Measurements from ENCODE around the gene ZBTB7A.

Gene ZBTB7A

GRCh38 chr19:4061683-4062418 is 4.8 kb downstream of the ZBTB7A start:
- H3K27ac ChIP-seq (ENCODE audit: low read depth in 2 of 2, low read length in 2 of 2): peak overlapping the region; percentile 98 to 100
- no peaks in the 10 kb centered on the region for H3K27me3 ChIP-seq (ENCODE audit: control insufficient read depth in 2 of 2, insufficient read depth in 2 of 2, low read length in 2 of 2)
- peaks cover 0 to 3% of the 10 kb centered on the region in 2 donors for H3K36me3 ChIP-seq (ENCODE audit: control insufficient read depth in 2 of 2, insufficient read depth in 2 of 2, low read length in 2 of 2)
- no peaks in the 10 kb centered on the region for H3K9me3 ChIP-seq (ENCODE audit: control insufficient read depth in 2 of 2, low read length in 2 of 2)
- H3K9ac ChIP-seq (ENCODE audit: low read depth in 1 of 2, low read length in 2 of 2): peak overlapping the region; percentile 80 to 96
- H3K4me1 ChIP-seq (ENCODE audit: control insufficient read depth in 2 of 2, insufficient read depth in 2 of 2, low read length in 2 of 2): peaks cover 59 to 61% of the 10 kb centered on the region in 2 donors
- H3K4me3 ChIP-seq (ENCODE audit: low read length in 2 of 2): peak overlapping the region; percentile 79 to 82

DNA sequence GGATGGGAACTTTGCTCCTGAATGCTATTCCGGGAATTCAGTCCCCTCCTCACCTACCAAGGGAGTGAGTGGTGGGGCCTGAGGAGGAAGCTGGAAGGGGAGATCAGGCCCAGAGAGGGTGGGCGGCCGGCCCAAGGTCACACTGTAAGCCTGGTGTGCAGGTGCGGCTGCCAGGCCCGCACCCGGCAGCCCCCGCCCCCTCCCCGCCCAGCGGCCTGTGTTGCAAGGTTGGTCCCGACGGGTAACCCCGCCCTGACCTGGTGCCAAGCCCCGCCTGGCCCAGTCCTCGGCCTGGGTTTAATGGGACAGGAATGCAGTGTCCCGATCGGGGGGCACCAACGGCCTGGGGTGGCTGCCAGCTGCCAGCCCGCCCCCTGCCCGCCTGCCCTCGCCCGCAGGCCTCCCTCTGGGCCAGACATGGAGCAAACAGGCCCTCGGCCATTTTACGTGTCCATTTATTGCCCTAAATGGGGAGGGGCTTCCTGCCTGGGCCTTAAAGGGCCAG is 5.5 kb downstream of the ZBTB7A start:
- Histone ChIP-seq H3K27ac (ENCODE audit: low read depth in 2 of 2, low read length in 2 of 2) (peak overlapping the region; percentile 98 to 100), H3K4me1 (ENCODE audit: control insufficient read depth in 2 of 2, insufficient read depth in 2 of 2, low read length in 2 of 2) (peaks cover 59 to 61% of the 10 kb centered on the region in 2 donors), H3K9ac (ENCODE audit: low read depth in 1 of 2, low read length in 2 of 2) (peak overlapping the region; percentile 89 to 96), H3K27me3 (ENCODE audit: control insufficient read depth in 2 of 2, insufficient read depth in 2 of 2, low read length in 2 of 2) (no peaks in the 10 kb centered on the region), H3K4me3 (ENCODE audit: low read length in 2 of 2) (peak overlapping the region; percentile 79 to 82), H3K9me3 (ENCODE audit: control insufficient read depth in 2 of 2, low read length in 2 of 2) (no peaks in the 10 kb centered on the region), H3K36me3 (ENCODE audit: control insufficient read depth in 2 of 2, insufficient read depth in 2 of 2, low read length in 2 of 2) (peaks cover 2 to 3% of the 10 kb centered on the region in 2 donors)

DNA sequence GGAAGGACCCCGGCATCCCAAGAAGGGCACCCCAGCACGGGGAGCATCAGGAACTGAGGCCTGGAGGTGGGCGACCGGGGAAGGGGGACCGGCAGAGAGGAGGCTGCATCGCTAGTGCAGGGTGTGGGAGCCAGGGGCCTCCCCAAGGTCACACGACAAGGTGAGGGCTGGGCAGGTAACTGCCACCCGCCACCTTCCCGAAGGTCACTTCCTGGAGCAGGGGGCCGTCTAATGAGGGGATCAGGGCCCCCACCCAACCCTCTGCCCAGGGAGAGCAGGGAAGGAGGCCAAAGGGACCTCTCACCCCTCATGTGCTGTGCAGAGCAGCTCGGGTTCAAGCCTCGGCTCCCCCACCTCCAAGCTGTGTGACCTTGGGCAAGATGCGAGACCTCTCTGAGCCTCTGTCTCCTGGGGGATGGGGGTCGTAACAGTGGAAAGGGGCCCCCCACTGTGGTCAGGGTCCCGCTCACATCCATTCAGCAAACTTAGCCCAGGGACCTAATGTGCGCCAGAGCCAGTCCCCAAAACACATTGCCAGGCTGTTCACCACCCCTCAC is 6.0 kb downstream of the ZBTB7A start:
- H3K9ac ChIP-seq (ENCODE audit: low read depth in 1 of 2, low read length in 2 of 2): peak overlapping the region; percentile 89 to 96
- no peaks in the 10 kb centered on the region for H3K27me3 ChIP-seq (ENCODE audit: control insufficient read depth in 2 of 2, insufficient read depth in 2 of 2, low read length in 2 of 2)
- H3K9me3 ChIP-seq (ENCODE audit: control insufficient read depth in 2 of 2, low read length in 2 of 2): no peaks in the 10 kb centered on the region
- H3K36me3 ChIP-seq (ENCODE audit: control insufficient read depth in 2 of 2, insufficient read depth in 2 of 2, low read length in 2 of 2): peaks cover 7% of the 10 kb centered on the region in 2 donors
- H3K4me1 ChIP-seq (ENCODE audit: control insufficient read depth in 2 of 2, insufficient read depth in 2 of 2, low read length in 2 of 2): peaks cover 61 to 65% of the 10 kb centered on the region in 2 donors
- H3K4me3 ChIP-seq (ENCODE audit: low read length in 2 of 2): peak overlapping the region; percentile 72 to 79
- peak overlapping the region; percentile 98 to 100 for H3K27ac ChIP-seq (ENCODE audit: low read depth in 2 of 2, low read length in 2 of 2)

GRCh38 chr19:4059891-4060620 is 6.6 kb downstream of the ZBTB7A start:
- peak overlapping the region; percentile 89 to 96 for H3K9ac ChIP-seq (ENCODE audit: low read depth in 1 of 2, low read length in 2 of 2)
- H3K36me3 ChIP-seq (ENCODE audit: control insufficient read depth in 2 of 2, insufficient read depth in 2 of 2, low read length in 2 of 2): peaks cover 9% of the 10 kb centered on the region in 2 donors

GRCh38 chr19:4059453-4059871 is 7.2 kb downstream of the ZBTB7A start:
- Histone ChIP-seq H3K9me3 (ENCODE audit: control insufficient read depth in 2 of 2, low read length in 2 of 2) (no peaks in the 10 kb centered on the region), H3K27ac (ENCODE audit: low read depth in 2 of 2, low read length in 2 of 2) (peak overlapping the region; percentile 98 to 100), H3K36me3 (ENCODE audit: control insufficient read depth in 2 of 2, insufficient read depth in 2 of 2, low read length in 2 of 2) (peaks cover 15% of the 10 kb centered on the region in 2 donors), H3K4me1 (ENCODE audit: control insufficient read depth in 2 of 2, insufficient read depth in 2 of 2, low read length in 2 of 2) (peaks cover 69 to 74% of the 10 kb centered on the region in 2 donors), H3K9ac (ENCODE audit: low read depth in 1 of 2, low read length in 2 of 2) (peak overlapping the region; percentile 74 to 96), H3K27me3 (ENCODE audit: control insufficient read depth in 2 of 2, insufficient read depth in 2 of 2, low read length in 2 of 2) (no peaks in the 10 kb centered on the region), H3K4me3 (ENCODE audit: low read length in 2 of 2) (peak overlapping the region; percentile 54 to 72)

More at GRCh38 chr19:4059891-4060620, 6.6 kb downstream of the ZBTB7A start:
- Histone ChIP-seq H3K4me1 (ENCODE audit: control insufficient read depth in 2 of 2, insufficient read depth in 2 of 2, low read length in 2 of 2) (peaks cover 65 to 69% of the 10 kb centered on the region in 2 donors), H3K9me3 (ENCODE audit: control insufficient read depth in 2 of 2, low read length in 2 of 2) (no peaks in the 10 kb centered on the region), H3K4me3 (ENCODE audit: low read length in 2 of 2) (peak overlapping the region; percentile 72 to 79), H3K27me3 (ENCODE audit: control insufficient read depth in 2 of 2, insufficient read depth in 2 of 2, low read length in 2 of 2) (no peaks in the 10 kb centered on the region), H3K27ac (ENCODE audit: low read depth in 2 of 2, low read length in 2 of 2) (peak overlapping the region; percentile 98 to 100)

DNA sequence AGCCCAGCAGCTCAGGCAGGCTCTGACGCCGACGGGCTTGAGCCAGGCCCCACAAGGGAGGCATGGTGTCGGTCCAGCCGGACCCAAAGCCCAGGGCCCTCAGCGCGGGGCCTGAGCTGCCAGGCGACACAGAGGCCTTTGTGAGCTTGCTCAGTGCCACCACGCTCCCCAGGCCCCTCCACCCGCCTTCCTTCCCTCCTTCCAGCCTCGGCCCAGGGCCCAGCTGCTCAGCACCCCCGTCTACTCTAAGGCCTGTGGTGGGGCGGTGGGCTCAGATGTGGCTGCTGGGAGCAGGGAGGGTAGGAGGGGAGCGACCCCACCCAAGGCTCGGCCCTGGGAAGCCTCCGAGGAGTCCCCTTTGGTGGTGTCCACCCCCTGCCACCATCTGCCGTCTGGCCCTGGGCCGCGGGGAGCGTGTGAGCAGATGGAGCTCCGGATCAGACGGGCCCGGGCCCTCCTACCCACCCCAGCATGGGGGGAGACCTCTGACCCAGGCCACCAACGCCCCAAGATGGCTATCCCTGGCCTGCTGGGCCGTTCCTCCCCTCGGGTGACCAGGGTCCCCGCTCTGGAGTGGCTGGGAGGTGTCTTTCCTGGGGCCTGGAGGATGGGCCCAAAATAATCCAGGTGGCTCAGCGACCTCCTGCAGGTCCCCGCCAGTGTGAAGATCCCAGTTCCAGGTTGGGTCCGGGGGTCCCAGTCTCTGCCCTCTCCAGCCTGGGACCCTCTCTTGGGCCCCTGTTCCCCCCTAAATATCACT is 7.8 kb downstream of the ZBTB7A start:
- H3K27me3 ChIP-seq (ENCODE audit: control insufficient read depth in 2 of 2, insufficient read depth in 2 of 2, low read length in 2 of 2): no peaks in the 10 kb centered on the region
- H3K9me3 ChIP-seq (ENCODE audit: control insufficient read depth in 2 of 2, low read length in 2 of 2): no peaks in the 10 kb centered on the region
- peaks cover 69 to 74% of the 10 kb centered on the region in 2 donors for H3K4me1 ChIP-seq (ENCODE audit: control insufficient read depth in 2 of 2, insufficient read depth in 2 of 2, low read length in 2 of 2)
- H3K9ac ChIP-seq (ENCODE audit: low read depth in 1 of 2, low read length in 2 of 2): peak overlapping the region; percentile 74 to 96
- H3K27ac ChIP-seq (ENCODE audit: low read depth in 2 of 2, low read length in 2 of 2): peak overlapping the region; percentile 98 to 100
- H3K4me3 ChIP-seq (ENCODE audit: low read length in 2 of 2): peak overlapping the region; percentile 54 to 72
- peaks cover 18 to 20% of the 10 kb centered on the region in 2 donors for H3K36me3 ChIP-seq (ENCODE audit: control insufficient read depth in 2 of 2, insufficient read depth in 2 of 2, low read length in 2 of 2)

GRCh38 chr19:4057931-4058692 is 8.6 kb downstream of the ZBTB7A start:
- peak overlapping the region; percentile 74 to 96 for H3K9ac ChIP-seq (ENCODE audit: low read depth in 1 of 2, low read length in 2 of 2)
- no peaks in the 10 kb centered on the region for H3K27me3 ChIP-seq (ENCODE audit: control insufficient read depth in 2 of 2, insufficient read depth in 2 of 2, low read length in 2 of 2)
- H3K4me1 ChIP-seq (ENCODE audit: control insufficient read depth in 2 of 2, insufficient read depth in 2 of 2, low read length in 2 of 2): peaks cover 69 to 76% of the 10 kb centered on the region in 2 donors
- peaks cover 26 to 27% of the 10 kb centered on the region in 2 donors for H3K36me3 ChIP-seq (ENCODE audit: control insufficient read depth in 2 of 2, insufficient read depth in 2 of 2, low read length in 2 of 2)
- H3K9me3 ChIP-seq (ENCODE audit: control insufficient read depth in 2 of 2, low read length in 2 of 2): no peaks in the 10 kb centered on the region
- peak overlapping the region; percentile 98 to 100 for H3K27ac ChIP-seq (ENCODE audit: low read depth in 2 of 2, low read length in 2 of 2)
- H3K4me3 ChIP-seq (ENCODE audit: low read length in 2 of 2): peak overlapping the region; percentile 20 to 72

GRCh38 chr19:4055209-4055552 is 11.5 kb downstream of the ZBTB7A start:
- H3K4me1 ChIP-seq (ENCODE audit: control insufficient read depth in 2 of 2, insufficient read depth in 2 of 2, low read length in 2 of 2): peaks cover 56 to 67% of the 10 kb centered on the region in 2 donors
- peaks cover 36 to 38% of the 10 kb centered on the region in 2 donors for H3K36me3 ChIP-seq (ENCODE audit: control insufficient read depth in 2 of 2, insufficient read depth in 2 of 2, low read length in 2 of 2)
- H3K4me3 ChIP-seq (ENCODE audit: low read length in 2 of 2): no peak overlapping the region
- no peaks in the 10 kb centered on the region for H3K27me3 ChIP-seq (ENCODE audit: control insufficient read depth in 2 of 2, insufficient read depth in 2 of 2, low read length in 2 of 2)
- H3K27ac ChIP-seq (ENCODE audit: low read depth in 2 of 2, low read length in 2 of 2): peak overlapping the region; percentile 93 to 96
- H3K9ac ChIP-seq (ENCODE audit: low read depth in 1 of 2, low read length in 2 of 2): peak overlapping the region in 1 of 2 donors; percentile 2
- no peaks in the 10 kb centered on the region for H3K9me3 ChIP-seq (ENCODE audit: control insufficient read depth in 2 of 2, low read length in 2 of 2)

All from mucosa of rectum (tissue), 2 donors.